GM21619 (cell line): ENCODE data around the gene EFCAB11.

Source experiments
- ATAC-seq: cut with Tn5 transposase; IDR thresholded peaks from one replicate; pipeline ENCODE4 v1.9.1; 2021; ENCODE audit not compliant: unreplicated experiment

Gene EFCAB11

DNA sequence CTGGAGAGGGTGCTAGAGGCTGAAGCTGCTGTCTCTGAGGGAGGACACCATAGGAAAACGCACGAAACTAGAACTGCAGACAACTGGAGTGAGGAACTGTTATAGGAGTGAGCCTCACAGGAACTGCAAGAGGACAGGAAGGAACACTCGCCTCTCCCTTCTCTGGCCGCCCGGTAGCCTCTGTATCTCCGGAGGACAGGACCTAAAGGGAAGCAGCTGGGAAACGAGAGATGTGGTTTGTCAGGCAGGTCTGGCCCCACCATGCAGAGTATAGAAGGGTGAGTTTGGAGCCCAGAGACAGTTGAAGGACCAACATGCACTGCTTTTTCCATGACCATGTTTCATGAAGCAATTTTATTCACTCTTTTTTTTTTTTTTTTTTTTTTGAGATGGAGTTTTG lies 127.3 kb downstream of the EFCAB11 start:
- ATAC-seq, result no peak

DNA sequence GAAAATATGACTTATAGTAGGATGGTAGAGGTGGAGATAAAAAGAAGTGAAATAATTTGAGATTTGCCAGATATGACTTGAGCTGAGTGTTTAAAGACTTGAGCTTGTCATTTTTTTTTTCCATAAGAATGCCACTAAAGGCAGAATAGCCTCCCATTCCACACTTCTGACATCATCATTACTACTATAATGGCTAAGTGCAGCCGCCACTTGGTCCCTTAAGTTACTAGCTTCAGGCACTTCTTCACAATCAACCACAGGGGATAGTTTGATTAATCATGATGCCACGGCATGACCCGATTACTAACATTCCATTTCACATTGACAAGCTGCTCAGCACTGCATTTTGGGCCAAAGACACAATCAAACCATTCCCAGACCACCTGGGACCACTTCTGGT lies 127.9 kb downstream of the EFCAB11 start:
- no peak for ATAC-seq

DNA sequence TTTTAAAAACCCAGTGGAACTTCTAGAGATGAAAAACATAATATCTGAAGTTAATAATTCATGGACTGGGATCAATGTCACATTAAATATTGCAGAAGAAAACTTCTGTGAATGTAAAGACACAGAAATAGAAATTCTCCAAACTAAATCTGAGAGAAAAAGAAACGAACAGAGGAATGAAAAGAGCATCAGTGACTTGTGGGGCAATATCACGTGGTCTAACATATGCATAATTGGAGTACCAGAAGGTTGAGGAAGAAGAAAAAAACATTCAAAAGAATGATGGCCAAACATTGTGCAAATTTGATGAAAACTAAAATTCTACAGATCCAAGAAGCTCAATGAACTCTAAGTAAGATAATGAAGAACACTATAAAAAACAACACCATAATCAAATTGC lies 130.8 kb downstream of the EFCAB11 start:
- ATAC-seq, result no peak

DNA sequence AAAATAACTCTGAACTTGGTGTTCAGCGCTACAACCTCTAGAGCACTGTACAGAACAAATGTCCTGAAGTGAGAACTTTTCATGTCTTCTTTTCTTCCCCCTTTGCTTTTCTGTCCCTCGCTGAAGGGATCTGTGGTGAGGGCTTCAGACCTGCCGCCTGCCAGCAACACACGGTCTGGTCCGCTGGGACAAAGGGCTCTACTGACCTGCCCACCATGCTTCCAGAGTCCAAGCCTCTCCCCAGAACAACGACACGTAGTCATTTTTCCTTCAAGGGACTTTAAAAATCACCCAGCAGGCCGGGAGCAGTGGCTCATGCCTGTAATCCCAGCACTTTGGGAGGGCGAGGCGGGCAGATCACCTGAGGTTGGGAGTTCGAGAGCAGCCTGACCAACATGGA lies 140.4 kb downstream of the EFCAB11 start:
- no peak for ATAC-seq

DNA sequence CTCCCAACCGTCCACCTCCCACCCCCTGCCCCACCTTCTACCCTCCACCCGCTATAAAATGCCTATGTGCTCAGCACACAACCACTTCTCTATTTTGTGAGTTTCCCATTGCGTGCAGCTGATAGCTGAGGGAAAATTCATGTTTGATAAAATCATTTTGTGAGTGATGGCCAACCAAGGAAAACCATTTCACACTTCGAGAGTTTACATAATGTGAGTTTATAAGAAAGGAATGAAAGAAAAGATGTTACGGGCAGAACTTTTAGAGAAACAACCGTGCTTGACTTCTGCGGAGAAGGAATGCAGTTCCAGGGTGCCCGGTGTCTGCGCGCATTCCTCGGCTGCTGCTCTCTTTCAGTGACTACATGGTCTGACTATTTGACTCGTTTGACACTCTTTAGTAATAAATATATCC lies 140.9 kb downstream of the EFCAB11 start:
- no peak for ATAC-seq

DNA sequence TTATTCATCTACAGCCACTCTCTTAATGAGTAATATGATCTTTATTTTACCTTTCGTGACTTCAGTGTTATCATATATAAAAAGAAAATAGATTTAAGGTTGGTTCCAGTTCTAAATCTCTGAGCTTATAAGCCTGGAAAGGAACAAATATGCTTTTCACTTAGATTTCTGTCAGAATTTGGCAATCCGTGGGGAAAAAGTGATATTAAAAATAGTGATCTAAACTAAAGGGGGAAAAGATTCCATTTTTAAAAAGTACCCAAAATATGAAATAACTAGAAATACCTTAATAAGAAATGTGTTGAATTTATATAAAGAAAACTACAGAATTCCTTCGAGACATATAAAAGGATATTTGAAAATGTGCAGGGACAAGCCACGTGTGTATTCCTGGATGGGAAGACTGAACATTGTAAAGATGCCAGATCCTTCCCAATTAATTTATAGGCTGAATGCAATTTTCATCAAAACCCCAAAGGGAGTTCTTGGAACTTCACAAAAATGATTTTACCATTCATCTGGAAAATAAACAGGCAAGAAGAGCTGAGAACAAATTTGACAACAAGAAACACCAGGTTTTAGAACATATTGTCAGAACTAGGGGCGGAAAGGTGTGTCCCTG lies 142.5 kb downstream of the EFCAB11 start:
- no peak for ATAC-seq

DNA sequence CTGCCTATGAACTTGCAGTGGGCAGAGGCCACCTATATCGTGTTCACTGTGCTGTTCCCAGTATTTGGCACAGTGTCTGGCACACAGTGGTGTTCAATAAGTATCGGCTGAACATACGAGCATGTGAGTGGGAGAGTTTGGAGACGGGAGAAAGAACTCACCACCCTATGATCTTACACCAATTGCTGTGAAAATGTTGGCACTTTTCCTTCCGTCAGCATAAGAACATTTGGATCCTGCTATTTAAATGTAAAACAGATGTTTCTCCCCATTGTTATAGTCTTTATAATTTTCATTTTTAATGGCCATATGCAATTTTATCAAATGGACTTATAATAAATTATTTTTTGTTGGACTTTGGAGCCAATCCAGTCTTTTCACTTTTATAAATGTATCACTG lies 144.4 kb downstream of the EFCAB11 start:
- ATAC-seq, result no peak

DNA sequence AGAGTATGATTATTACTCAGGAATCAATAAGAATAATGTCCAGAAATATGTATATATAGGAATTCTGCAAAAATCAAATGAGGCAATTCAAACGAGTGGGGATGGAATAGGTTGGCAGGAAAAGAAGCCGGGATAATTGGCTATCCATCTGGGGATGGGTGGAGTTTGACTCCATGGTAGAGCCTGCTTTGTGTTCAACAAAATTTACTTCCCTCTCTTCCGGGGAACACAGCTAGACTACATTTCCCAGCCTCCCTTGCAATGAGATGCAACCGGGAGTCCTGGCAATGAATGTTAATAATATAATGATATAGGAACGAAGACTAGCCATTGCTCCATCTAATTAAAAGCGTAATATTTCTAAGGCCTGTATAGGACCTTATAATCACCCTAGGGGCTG lies 146.6 kb downstream of the EFCAB11 start:
- ATAC-seq, result no peak

DNA sequence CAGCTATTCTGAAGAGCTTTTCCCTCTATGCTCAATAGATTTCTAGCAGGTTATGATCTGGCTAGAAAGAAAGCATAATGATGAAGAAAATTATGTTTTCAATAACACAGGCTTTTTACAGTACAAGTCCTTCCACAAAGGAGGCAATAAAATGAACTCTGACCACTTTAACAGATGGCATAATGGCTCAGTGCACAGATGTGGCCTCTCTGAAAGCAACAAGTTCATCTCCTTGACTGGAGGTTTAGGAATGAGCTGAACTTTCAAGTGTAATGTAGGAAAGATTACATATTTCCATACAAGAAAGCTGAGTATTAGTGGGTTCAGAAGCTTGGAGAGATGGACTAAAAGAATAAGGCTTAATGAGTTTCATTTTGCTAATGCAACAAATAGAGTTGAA lies 147.4 kb downstream of the EFCAB11 start:
- no peak for ATAC-seq

DNA sequence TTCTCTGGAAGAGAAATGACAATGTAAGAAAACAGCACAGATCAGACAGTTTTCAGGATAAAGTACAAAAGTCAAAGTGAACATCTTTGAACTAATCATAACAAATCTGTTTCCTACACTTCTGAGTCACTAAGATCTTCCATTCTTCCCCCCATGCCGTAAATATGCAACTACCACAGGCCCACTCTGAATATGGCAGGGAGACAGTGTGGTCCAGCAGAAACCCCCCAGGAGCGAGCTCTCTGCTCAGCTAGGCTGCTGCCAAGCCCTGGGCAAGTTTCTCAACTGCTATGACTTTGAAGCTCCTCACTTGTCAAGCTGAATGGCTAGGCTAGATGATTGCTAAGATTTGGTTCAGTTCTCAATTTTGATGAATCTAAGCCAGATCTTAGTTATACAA lies 148.1 kb downstream of the EFCAB11 start:
- no peak for ATAC-seq

DNA sequence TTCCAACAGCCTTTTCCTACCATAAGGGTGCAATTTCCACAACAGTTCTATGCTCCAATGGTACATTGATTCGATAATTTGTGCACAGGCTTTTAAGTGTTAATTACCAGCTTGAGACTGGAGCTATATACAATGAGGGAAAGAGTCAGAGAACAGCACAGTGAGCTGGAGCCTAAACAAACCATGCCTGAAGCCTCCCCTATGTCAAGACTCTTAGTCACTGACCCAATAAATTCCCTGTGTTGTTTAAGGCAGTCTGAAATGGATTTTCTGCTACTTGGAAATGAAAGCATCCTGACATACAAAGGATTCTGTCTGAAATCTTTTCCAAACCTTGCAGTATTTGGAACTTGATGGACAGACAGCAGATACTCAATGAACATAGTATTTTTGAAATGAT lies 149.0 kb downstream of the EFCAB11 start:
- no peak for ATAC-seq

DNA sequence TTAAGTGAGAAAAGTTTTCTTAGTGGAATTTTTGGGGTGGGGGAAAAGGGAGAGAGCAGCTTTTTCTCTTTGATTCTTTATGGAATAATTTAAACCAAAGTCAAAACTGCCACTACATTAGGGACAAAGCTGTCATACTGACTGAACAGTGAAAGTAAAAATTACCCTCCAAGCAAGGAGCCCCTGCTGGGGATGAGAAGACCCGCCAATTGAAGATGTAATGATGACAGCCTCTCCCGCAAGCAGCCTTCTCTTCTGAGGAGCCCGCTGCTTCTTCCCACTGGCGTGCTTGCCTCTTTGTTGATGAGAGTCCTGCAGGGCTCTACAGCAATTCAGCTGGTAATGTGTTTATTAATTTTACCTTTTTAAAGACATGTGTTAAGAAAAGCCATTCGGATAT lies 151.0 kb downstream of the EFCAB11 start:
- ATAC-seq, result no peak

DNA sequence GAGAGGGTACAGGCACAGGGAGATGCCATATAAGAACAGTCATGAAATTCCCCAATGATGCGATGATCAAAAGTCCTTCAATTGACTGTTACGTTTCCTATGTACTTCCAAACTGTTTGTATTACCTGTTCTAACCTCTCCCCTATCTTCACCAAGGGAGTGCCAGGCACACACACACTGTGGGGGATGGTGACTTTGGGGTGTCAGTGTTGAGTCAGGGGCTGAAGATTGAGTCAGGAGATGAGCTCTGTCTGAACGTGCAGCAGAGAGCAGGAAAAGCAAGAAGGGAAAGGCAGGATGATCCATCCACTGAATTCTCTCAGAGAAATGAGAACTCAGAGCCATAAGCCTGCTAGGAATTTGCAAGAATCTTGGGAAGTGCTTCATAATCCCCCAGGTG lies 153.4 kb downstream of the EFCAB11 start:
- no peak for ATAC-seq

DNA sequence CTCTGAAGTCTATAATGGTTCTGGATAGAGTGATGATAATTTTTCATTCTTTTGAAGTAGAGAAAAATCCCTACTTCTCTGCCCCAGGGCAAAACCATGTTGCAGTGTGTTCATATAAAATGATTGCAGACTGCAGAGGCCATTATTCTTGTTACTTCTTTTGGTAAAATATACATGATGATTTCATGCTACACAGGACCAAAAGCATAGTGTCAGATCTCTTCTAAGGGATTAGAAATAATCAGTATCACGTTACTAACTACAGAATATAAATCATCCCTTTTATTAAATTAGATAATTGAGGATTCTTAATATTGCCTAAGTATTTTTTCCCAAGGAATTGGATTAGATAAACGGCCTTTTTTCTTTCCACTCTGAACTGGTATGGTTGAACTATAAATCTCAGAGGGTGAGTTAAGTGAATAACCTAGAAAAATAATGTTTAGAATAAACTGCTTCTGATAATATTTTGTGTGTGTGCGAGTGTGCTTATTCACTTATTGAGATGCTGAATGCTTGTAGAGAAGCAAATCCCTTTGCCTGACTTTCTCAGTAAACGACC lies 156.2 kb downstream of the EFCAB11 start:
- ATAC-seq, result no peak

DNA sequence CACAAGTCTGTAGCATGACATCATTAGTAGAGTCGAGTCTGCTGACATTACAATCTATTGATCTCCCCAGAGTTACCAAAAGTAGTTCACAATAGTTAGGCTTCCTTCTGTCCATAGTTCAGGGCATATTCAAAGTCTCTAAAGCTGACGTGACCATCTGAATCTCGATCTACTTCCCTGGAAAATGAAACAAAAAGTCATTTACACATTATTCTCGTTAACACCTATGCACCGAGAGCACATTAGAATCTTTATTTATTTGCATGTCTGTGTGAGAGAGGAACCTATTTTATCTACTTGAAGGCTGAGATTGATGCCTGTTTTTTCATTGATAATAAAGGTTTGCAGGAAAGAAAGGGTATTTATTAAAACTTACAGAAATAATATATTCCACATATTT lies 157.4 kb downstream of the EFCAB11 start:
- peak; percentile 76 for ATAC-seq

DNA sequence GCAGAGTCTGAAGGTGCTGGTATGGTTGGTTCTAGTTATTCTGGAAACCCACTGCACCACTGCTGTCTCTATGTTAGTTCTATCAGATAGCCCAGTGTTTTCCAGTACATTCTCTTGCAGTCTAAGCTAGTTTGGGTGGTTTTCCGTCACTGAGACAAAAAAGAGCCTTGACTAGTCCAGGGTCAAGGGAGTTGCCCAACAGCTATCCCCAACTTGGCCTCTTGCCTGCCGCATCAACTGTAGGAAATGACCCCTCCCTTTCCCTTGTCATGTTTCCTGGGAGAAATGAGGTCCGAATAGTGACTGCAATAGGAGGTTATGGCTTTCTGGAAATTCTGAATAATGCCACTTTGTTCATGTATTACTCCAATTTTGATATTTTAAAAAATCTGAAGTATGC lies 160.4 kb downstream of the EFCAB11 start:
- ATAC-seq, result no peak

DNA sequence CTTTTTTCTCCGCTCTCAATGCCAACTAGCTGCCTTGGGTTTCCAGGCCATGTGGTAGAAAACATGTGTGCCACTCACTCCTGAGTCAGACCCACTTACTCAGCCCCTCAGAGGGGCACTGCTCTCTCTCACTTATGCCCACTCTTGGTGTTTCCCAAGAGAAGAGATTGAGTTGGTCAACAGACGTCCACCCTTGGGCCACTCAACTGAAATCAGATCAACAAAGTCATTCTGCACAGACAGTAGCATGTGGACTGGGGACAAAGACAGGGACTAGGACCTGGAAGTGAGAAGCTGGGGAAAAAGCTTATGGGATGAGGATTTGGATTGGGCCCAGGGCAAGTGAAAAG lies 161.2 kb downstream of the EFCAB11 start:
- ATAC-seq, result no peak

DNA sequence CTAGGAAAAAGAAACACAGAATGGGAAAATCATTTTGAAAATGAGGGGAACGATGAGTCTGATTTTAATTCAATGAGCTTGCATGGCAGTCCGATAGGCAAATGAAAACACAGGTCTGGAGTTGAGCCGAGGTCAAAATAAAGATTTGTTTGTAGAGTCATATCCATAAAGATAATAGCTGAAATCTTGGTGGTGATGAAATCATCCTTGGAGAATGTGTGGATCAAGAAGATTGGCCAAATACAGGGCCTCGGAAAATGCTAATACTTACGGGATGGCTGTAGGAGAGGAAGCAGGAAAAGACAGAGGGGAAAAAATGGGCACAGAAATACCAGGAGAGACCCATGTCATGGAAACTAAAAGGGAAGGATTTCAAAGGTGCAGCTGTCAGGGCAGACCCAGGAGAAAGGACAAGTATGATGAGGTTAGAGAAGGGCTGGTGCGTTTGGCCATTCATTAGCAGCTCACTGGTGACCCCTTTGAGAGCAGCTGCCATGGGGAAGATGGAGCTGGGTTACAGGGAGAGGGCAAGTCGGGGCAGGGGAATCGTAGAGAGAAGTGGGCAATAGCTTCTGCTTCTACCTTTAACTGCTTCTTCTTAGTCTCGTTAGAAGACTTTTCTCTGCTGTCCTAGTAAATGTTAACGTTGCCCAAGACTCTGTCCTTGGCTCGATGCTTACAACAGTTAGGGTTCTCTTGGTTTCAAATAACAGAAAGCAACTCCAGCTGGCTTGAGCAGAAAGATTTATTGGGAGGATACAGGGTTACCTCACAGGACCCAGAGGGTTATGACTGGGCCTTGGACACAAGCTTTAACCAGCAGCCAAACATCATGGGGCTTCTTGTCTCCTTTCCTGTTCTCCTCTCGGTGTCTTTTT lies 161.8 kb downstream of the EFCAB11 start:
- ATAC-seq, result no peak

DNA sequence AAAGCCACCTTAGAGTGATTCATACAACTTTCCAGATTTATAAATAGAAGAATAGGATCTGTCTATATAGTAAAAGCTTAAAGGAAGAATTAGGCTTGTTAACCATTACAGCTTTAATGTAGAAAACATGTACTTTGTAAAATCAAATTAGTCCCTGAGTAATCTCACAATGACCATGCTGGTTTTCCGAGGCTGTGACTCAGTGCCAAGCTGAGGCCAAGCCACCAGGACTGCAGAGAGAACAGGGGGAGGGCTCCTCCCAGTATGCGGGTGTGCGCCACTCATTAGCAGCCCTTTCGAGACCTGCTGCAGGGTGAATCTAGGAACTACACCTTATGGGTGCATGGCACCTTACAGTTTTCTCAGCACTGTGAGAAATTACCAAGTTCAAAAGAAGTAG lies 167.0 kb downstream of the EFCAB11 start:
- no peak for ATAC-seq

DNA sequence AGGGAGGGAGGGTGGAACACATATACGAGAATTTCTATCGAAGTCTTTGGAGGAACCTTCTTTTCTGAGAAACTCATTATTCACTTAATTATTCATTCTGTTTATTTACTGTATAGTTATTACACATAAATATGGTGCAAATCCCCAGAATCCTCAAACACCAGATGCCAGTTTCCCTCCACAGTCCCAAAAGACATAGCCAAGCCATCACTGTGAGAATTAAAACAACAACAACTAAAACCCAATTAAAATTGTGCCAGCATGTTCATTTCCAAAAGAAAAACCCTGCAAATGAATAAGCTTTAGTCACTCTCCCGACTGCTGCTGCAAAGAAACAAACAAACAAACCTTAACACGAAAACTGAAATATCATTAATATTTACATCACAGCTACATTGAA lies 173.5 kb downstream of the EFCAB11 start:
- ATAC-seq, result no peak

DNA sequence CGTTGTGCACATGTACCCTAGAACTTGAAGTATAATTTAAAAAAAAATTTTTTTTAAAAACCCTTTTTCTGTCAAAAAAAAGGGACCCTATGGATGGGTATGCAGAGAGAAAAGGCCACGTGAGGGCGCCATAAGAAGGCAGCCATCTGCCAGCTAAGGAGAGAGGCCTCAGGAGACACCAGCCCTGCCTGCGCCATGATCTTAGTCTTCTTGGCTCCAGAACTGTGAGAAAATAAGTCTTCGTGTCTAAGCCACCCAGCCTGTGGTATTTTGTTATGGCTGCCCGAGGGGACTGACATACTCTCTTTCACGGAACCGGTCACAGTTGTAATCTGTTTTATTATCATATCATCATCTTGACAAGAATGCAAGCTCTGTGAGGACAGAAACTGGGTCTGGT lies 174.8 kb downstream of the EFCAB11 start:
- ATAC-seq, result no peak

DNA sequence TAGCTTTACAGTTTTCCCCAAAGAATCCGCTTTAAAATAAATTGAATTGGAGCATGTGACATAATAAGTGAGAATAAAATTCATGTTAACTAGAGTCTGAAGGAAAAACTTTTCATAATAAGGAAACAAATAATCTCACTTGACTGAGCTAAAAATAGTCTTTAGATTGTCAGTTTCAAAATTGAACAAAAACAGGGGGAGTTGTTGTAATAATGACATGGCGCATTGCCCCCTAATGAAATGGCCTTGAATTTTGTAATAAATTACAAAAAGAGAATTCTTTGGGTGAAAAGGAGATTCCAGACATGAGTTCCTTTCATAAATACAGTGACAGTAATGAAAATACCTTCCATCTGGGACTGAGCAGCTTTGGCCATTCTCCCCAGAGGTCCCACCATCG lies 178.6 kb downstream of the EFCAB11 start:
- ATAC-seq, result no peak

DNA sequence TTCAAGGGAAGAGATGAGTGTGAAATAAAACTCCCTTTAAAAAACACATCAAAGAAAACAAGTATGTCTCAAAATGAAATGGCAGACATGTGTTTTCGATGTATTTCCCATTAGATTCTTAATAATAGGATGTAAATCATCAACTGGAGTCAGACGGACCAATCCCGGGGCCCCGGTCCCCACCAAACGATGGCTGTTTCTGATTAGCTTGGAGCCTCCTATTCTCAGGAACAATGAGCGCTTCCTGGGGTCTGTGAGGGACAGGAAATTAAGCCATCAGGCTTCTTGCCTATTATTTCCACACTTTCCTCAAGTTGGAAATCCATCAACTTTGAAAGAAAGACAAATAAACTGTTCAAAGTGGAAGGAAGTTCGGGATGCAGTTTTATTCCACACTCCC lies 179.4 kb downstream of the EFCAB11 start:
- ATAC-seq, result no peak
